ENCODE data around the gene MAPK8. TPM values are rescaled to one million over a fixed set of nuclear protein-coding genes. Genes with fewer than 3 reads are reported as not detected.
A peak's percentile ranks its signal among the peaks of the same experiment; 100 is the strongest.

The MAPK8 gene
- total RNA-seq, 1 donor from 2014 or later = 47.4 TPM

DNA sequence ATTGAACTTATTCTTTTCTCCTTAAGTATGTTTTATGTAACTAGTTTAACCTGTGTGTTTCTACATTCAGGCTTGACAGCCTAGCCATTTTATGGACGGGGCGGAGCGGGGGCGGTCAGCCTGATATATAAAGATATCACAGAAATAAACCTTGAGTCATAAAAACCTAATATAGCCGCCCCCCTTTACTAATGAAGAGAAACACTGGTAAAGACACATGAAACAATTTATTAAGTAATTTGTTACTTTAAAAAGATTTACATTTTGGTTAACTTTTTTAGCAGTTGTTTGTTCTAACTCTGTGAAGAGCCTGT lies 84.0 kb downstream of the MAPK8 start:
- TF ChIP-seq EZH2 (IDR thresholded peaks at IDR 0.05; ENCODE audit: insufficient read depth, low read length) = no peak
- TF ChIP-seq, protein P1, sequence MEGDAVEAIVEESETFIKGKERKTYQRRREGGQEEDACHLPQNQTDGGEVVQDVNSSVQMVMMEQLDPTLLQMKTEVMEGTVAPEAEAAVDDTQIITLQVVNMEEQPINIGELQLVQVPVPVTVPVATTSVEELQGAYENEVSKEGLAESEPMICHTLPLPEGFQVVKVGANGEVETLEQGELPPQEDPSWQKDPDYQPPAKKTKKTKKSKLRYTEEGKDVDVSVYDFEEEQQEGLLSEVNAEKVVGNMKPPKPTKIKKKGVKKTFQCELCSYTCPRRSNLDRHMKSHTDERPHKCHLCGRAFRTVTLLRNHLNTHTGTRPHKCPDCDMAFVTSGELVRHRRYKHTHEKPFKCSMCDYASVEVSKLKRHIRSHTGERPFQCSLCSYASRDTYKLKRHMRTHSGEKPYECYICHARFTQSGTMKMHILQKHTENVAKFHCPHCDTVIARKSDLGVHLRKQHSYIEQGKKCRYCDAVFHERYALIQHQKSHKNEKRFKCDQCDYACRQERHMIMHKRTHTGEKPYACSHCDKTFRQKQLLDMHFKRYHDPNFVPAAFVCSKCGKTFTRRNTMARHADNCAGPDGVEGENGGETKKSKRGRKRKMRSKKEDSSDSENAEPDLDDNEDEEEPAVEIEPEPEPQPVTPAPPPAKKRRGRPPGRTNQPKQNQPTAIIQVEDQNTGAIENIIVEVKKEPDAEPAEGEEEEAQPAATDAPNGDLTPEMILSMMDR (IDR thresholded peaks at IDR 0.05; ENCODE audit: insufficient read depth, low read depth, low read length) = no peak
- no peak overlapping the region for H3K4me3 Mint-ChIP-seq (ENCODE audit: unreplicated experiment)
- H3K9me3 Mint-ChIP-seq (ENCODE audit: unreplicated experiment) = no peaks in the 10 kb centered on the region
- Histone ChIP-seq H3K4me2 (ENCODE audit: low read length) (no peak overlapping the region), H3K36me3 (ENCODE audit: insufficient read depth, low read length) (no peaks in the 10 kb centered on the region), H3K27ac (ENCODE audit: low read depth, low read length) (no peak overlapping the region), H3K9ac (ENCODE audit: low read length) (no peak overlapping the region), H3K4me3 (ENCODE audit: insufficient read depth, low read depth, low read length) (no peak overlapping the region), H3K4me1 (ENCODE audit: insufficient read depth, low read length) (peaks cover 15% of the 10 kb centered on the region), H4K20me1 (ENCODE audit: insufficient read depth, low read length) (peaks cover 42% of the 10 kb centered on the region), H3K27me3 (ENCODE audit: insufficient read depth, low read length) (no peaks in the 10 kb centered on the region), H3K79me2 (ENCODE audit: insufficient read depth, low read length) (peaks cover 63% of the 10 kb centered on the region), H2AFZ (ENCODE audit: low read depth, low read length) (no peak overlapping the region), H3K9me3 (ENCODE audit: insufficient read depth, low read depth, low read length) (no peaks in the 10 kb centered on the region)
- H3K27ac Mint-ChIP-seq (ENCODE audit: unreplicated experiment) = no peak overlapping the region
- H3K27me3 Mint-ChIP-seq (ENCODE audit: low read depth, unreplicated experiment) = no peaks in the 10 kb centered on the region
- DNase-seq (ENCODE audit: low read depth) = no peak
- H3K4me1 Mint-ChIP-seq (ENCODE audit: low read depth, unreplicated experiment) = peaks cover 20% of the 10 kb centered on the region
- no peak for FAIRE-seq
- H3K36me3 Mint-ChIP-seq (ENCODE audit: low read depth, unreplicated experiment) = peaks cover 1% of the 10 kb centered on the region

DNA sequence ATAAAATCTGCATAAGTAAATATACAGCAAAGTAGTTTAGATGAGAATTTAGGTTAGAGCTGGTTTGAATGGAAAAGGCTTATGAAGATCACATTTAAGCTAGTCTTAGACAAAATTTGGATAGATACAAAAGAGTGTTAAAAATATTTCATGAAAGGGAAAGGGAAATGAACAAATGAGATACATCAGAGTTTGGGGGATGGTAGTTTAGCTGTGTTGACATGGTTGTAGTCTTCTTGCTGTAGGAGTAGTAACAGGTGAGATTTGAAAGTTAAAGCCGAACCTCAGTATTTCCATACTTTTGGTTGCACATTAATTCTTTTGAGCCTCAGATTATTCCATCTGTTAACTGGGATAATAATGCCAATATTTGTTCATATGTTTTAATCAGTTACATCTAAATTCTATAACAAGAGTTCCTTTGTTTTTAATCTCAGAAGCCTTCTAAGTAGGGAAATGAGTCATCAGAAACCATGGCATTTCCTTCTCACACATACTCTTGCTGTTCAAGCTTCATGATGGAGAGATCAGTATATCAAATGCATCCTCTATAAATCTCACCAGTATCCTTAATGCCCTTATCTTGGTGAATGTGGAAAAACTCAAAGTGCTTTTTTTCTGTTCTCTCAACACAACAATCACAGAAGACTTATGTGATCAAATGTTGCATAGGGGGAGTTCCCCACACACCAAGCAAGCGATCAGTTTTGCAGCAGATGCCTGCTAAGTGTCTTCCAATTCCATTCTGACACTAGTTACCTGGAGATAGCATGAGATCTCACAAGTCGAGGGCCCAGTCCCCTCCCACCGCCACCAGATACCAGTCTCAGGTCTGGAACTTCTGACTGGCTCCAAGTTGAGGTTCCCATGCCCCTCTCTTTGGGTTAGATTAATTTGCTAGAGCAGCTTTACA lies 84.7 kb downstream of the MAPK8 start:
- Mint-ChIP-seq H3K4me1 (ENCODE audit: low read depth, unreplicated experiment) (peaks cover 20% of the 10 kb centered on the region), H3K27me3 (ENCODE audit: low read depth, unreplicated experiment) (no peaks in the 10 kb centered on the region), H3K27ac (ENCODE audit: unreplicated experiment) (no peak overlapping the region), H3K36me3 (ENCODE audit: low read depth, unreplicated experiment) (peaks cover 1% of the 10 kb centered on the region), H3K4me3 (ENCODE audit: unreplicated experiment) (no peak overlapping the region), H3K9me3 (ENCODE audit: unreplicated experiment) (no peaks in the 10 kb centered on the region)
- H3K4me3 ChIP-seq (ENCODE audit: insufficient read depth, low read depth, low read length) = no peak overlapping the region
- no peak overlapping the region for H2AFZ ChIP-seq (ENCODE audit: low read depth, low read length)
- no peaks in the 10 kb centered on the region for H3K27me3 ChIP-seq (ENCODE audit: insufficient read depth, low read length)
- H3K9me3 ChIP-seq (ENCODE audit: insufficient read depth, low read depth, low read length) = no peaks in the 10 kb centered on the region
- DNase-seq (ENCODE audit: low read depth) (peak; percentile 79), FAIRE-seq (peak; percentile 34)
- H3K79me2 ChIP-seq (ENCODE audit: insufficient read depth, low read length) = peaks cover 59% of the 10 kb centered on the region
- H4K20me1 ChIP-seq (ENCODE audit: insufficient read depth, low read length) = peaks cover 41% of the 10 kb centered on the region
- TF ChIP-seq, protein P1 (IDR thresholded peaks at IDR 0.05; ENCODE audit: insufficient read depth, low read depth, low read length) = no peak
- no peak for TF ChIP-seq EZH2 (IDR thresholded peaks at IDR 0.05; ENCODE audit: insufficient read depth, low read length)
- H3K27ac ChIP-seq (ENCODE audit: low read depth, low read length) = no peak overlapping the region
- H3K36me3 ChIP-seq (ENCODE audit: insufficient read depth, low read length) = no peaks in the 10 kb centered on the region
- H3K4me1 ChIP-seq (ENCODE audit: insufficient read depth, low read length) = peaks cover 15% of the 10 kb centered on the region
- H3K4me2 ChIP-seq (ENCODE audit: low read length) = peak overlapping the region; percentile 51
- no peak overlapping the region for H3K9ac ChIP-seq (ENCODE audit: low read length)

DNA sequence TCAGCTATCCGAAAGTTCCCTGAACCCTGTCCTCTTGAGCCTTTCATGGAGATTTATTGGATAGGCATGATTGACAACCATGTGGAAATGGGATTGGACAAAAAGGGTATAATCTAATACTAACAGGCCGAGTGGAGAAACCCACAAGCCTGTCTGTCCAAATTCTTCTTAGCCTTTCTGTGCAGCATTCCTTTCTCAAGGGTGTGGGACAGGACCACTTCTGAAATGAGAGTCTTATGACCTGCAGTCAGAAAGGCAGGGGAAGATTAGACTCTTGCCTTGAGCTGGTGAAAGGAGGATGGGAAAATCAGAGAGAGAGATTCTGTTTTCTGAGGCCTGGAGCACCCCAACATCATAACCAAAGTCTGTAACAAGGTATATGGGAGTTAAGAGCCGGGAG lies 85.5 kb downstream of the MAPK8 start:
- Histone ChIP-seq H3K27ac (ENCODE audit: low read depth, low read length) (no peak overlapping the region), H3K9ac (ENCODE audit: low read length) (no peak overlapping the region), H3K36me3 (ENCODE audit: insufficient read depth, low read length) (no peaks in the 10 kb centered on the region), H3K4me3 (ENCODE audit: insufficient read depth, low read depth, low read length) (no peak overlapping the region), H3K4me2 (ENCODE audit: low read length) (peak overlapping the region; percentile 51), H3K79me2 (ENCODE audit: insufficient read depth, low read length) (peaks cover 57% of the 10 kb centered on the region), H2AFZ (ENCODE audit: low read depth, low read length) (no peak overlapping the region), H3K27me3 (ENCODE audit: insufficient read depth, low read length) (no peaks in the 10 kb centered on the region), H3K4me1 (ENCODE audit: insufficient read depth, low read length) (peaks cover 15% of the 10 kb centered on the region), H3K9me3 (ENCODE audit: insufficient read depth, low read depth, low read length) (no peaks in the 10 kb centered on the region), H4K20me1 (ENCODE audit: insufficient read depth, low read length) (peaks cover 36% of the 10 kb centered on the region)
- Mint-ChIP-seq H3K36me3 (ENCODE audit: low read depth, unreplicated experiment) (peaks cover 1% of the 10 kb centered on the region), H3K27me3 (ENCODE audit: low read depth, unreplicated experiment) (no peaks in the 10 kb centered on the region), H3K4me1 (ENCODE audit: low read depth, unreplicated experiment) (peaks cover 20% of the 10 kb centered on the region), H3K4me3 (ENCODE audit: unreplicated experiment) (no peak overlapping the region), H3K9me3 (ENCODE audit: unreplicated experiment) (no peaks in the 10 kb centered on the region), H3K27ac (ENCODE audit: unreplicated experiment) (no peak overlapping the region)
- DNase-seq (ENCODE audit: low read depth) (peak; percentile 14), FAIRE-seq (no peak)
- TF ChIP-seq, protein P1 (IDR thresholded peaks at IDR 0.05; ENCODE audit: insufficient read depth, low read depth, low read length) = no peak
- TF ChIP-seq EZH2 (IDR thresholded peaks at IDR 0.05; ENCODE audit: insufficient read depth, low read length) = no peak
